Hepatocyte (in vitro differentiated cells): ENCODE results near the gene AGAP1.

Experiments used
- CTCF ChIP-seq: fragments of 200-600 bp; sonication (generic); IDR thresholded peaks from 2 replicates; pipeline ENCODE4 v1.5.1; 2016; ENCODE audit warnings: antibody characterized with exemption, mild to moderate bottlenecking; ENCODE audit not compliant: poor library complexity
- EZH2 ChIP-seq: fragments of 200-600 bp; sonication (generic); IDR thresholded peaks from 2 replicates; pipeline ENCODE4 v1.6.1; 2016; ENCODE audit warnings: antibody characterized with exemption, mild to moderate bottlenecking, borderline replicate concordance

- TF ChIP-seq CTCF (no peak), EZH2 (no peak)
Observed at GRCh38 chr2:235501673-235502031, 7.8 kb downstream of the AGAP1 start.
